Adipocyte (in vitro differentiated cells): ENCODE data around the gene FBL.
"Not testable (repeated sequence)": the region's sequence is repeated elsewhere in the genome, so short reads cannot be mapped to it uniquely, and the experiment has no call there.

Experiments used
- DNase-seq: peaks from one replicate; pipeline ENCODE4 v3.0.0-alpha.2; 2015; ENCODE audit warnings: low read depth
- H3K27me3 ChIP-seq: replicated peaks from 2 replicates; pipeline ENCODE4 v1.7.0; 2013; ENCODE audit warnings: mild to moderate bottlenecking, low read length, moderate library complexity; ENCODE audit not compliant: control insufficient read depth, insufficient read depth
- H3K36me3 ChIP-seq: 2 replicates; pipeline ENCODE4 v1.7.0; 2013; ENCODE audit warnings: low read length, mild to moderate bottlenecking, moderate library complexity; ENCODE audit not compliant: control insufficient read depth, insufficient read depth, severe bottlenecking
- H3K4me1 ChIP-seq: 2 replicates; pipeline ENCODE4 v1.7.0; 2013; ENCODE audit warnings: mild to moderate bottlenecking, low read length, moderate library complexity; ENCODE audit not compliant: control insufficient read depth, insufficient read depth
- H3K4me3 ChIP-seq: 2 replicates; pipeline ENCODE4 v1.7.0; 2013; ENCODE audit warnings: mild to moderate bottlenecking, low read length, moderate library complexity
- H3K9ac ChIP-seq: 2 replicates; pipeline ENCODE4 v1.7.0; 2013; ENCODE audit warnings: mild to moderate bottlenecking, low read length, moderate library complexity
- H3K9me3 ChIP-seq: 2 replicates; pipeline ENCODE4 v1.7.0; 2013; ENCODE audit warnings: mild to moderate bottlenecking, low read length, moderate library complexity; ENCODE audit not compliant: control insufficient read depth

FBL gene

GRCh38 chr19:39818626-39819097 is 27.5 kb downstream of the FBL start:
- Histone ChIP-seq H3K27me3 (no peaks in the 10 kb centered on the region), H3K9ac (no peak overlapping the region), H3K9me3 (no peaks in the 10 kb centered on the region), H3K4me1 (peaks cover 9% of the 10 kb centered on the region), H3K4me3 (no peak overlapping the region), H3K36me3 (peaks cover 7% of the 10 kb centered on the region)
- DNase-seq: no peak

- H3K4me1 ChIP-seq: peaks cover 9% of the 10 kb centered on the region
- H3K36me3 ChIP-seq: peaks cover 7% of the 10 kb centered on the region
- no peaks in the 10 kb centered on the region for H3K27me3 ChIP-seq
- DNase-seq: no peak
- H3K9ac ChIP-seq: no peak overlapping the region
- H3K4me3 ChIP-seq: no peak overlapping the region
- no peaks in the 10 kb centered on the region for H3K9me3 ChIP-seq
Observed at GRCh38 chr19:39817888-39818561, 28.2 kb downstream of the FBL start.

GRCh38 chr19:39816287-39817048 is 29.7 kb downstream of the FBL start:
- Histone ChIP-seq H3K9ac (no peak overlapping the region), H3K4me3 (no peak overlapping the region), H3K4me1 (peaks cover 9% of the 10 kb centered on the region), H3K27me3 (no peaks in the 10 kb centered on the region), H3K9me3 (no peaks in the 10 kb centered on the region), H3K36me3 (peaks cover 7% of the 10 kb centered on the region)
- DNase-seq: no peak

GRCh38 chr19:39814595-39814994 is 31.6 kb downstream of the FBL start:
- peak; percentile 23 for DNase-seq
- H3K4me3 ChIP-seq: no peak overlapping the region

GRCh38 chr19:39814111-39814510 is 32.1 kb downstream of the FBL start:
- not testable (repeated sequence) for H3K4me3 ChIP-seq, H3K9ac ChIP-seq, DNase-seq

More at GRCh38 chr19:39814595-39814994, 31.6 kb downstream of the FBL start:
- H3K36me3 ChIP-seq: peaks cover 7% of the 10 kb centered on the region
- H3K27me3 ChIP-seq: no peaks in the 10 kb centered on the region
- H3K9ac ChIP-seq: no peak overlapping the region
- H3K4me1 ChIP-seq: peaks cover 9% of the 10 kb centered on the region
- no peaks in the 10 kb centered on the region for H3K9me3 ChIP-seq

GRCh38 chr19:39813264-39813993 is 32.8 kb downstream of the FBL start:
- Histone ChIP-seq H3K36me3 (peaks cover 7% of the 10 kb centered on the region), H3K4me1 (peaks cover 9% of the 10 kb centered on the region), H3K4me3 (no peak overlapping the region), H3K9me3 (no peaks in the 10 kb centered on the region), H3K9ac (no peak overlapping the region), H3K27me3 (no peaks in the 10 kb centered on the region)
- peak; percentile 66 for DNase-seq

More at GRCh38 chr19:39814111-39814510, 32.1 kb downstream of the FBL start:
- H3K27me3 ChIP-seq, H3K36me3 ChIP-seq, H3K4me1 ChIP-seq, H3K9me3 ChIP-seq: not testable (repeated sequence)

GRCh38 chr19:39811064-39811463 is 35.1 kb downstream of the FBL start:
- Histone ChIP-seq H3K27me3 (no peaks in the 10 kb centered on the region), H3K36me3 (no peaks in the 10 kb centered on the region)

GRCh38 chr19:39810424-39810823 is 35.8 kb downstream of the FBL start:
- DNase-seq: no peak
- Histone ChIP-seq H3K4me3 (no peak overlapping the region), H3K36me3 (no peaks in the 10 kb centered on the region), H3K4me1 (peaks cover 9% of the 10 kb centered on the region), H3K27me3 (no peaks in the 10 kb centered on the region), H3K9ac (no peak overlapping the region), H3K9me3 (no peaks in the 10 kb centered on the region)

More at GRCh38 chr19:39811064-39811463, 35.1 kb downstream of the FBL start:
- H3K4me1 ChIP-seq: peaks cover 9% of the 10 kb centered on the region
- H3K9ac ChIP-seq: no peak overlapping the region
- H3K4me3 ChIP-seq: no peak overlapping the region
- H3K9me3 ChIP-seq: no peaks in the 10 kb centered on the region
- DNase-seq: no peak

- no peaks in the 10 kb centered on the region for H3K36me3 ChIP-seq
Observed at GRCh38 chr19:39809368-39809767, 36.8 kb downstream of the FBL start.

GRCh38 chr19:39808688-39809087 is 37.5 kb downstream of the FBL start:
- not testable (repeated sequence) for H3K27me3 ChIP-seq, H3K9me3 ChIP-seq, DNase-seq, H3K4me1 ChIP-seq, H3K4me3 ChIP-seq, H3K9ac ChIP-seq, H3K36me3 ChIP-seq

More at GRCh38 chr19:39809368-39809767, 36.8 kb downstream of the FBL start:
- H3K4me3 ChIP-seq: no peak overlapping the region
- no peak overlapping the region for H3K9ac ChIP-seq
- no peaks in the 10 kb centered on the region for H3K27me3 ChIP-seq
- peaks cover 3% of the 10 kb centered on the region for H3K4me1 ChIP-seq
- no peaks in the 10 kb centered on the region for H3K9me3 ChIP-seq
- DNase-seq: no peak

GRCh38 chr19:39807846-39808364 is 38.3 kb downstream of the FBL start:
- Histone ChIP-seq H3K9me3 (no peaks in the 10 kb centered on the region), H3K4me1 (no peaks in the 10 kb centered on the region), H3K27me3 (peaks cover 14% of the 10 kb centered on the region), H3K4me3 (no peak overlapping the region), H3K36me3 (no peaks in the 10 kb centered on the region), H3K9ac (no peak overlapping the region)
- no peak for DNase-seq
